Measurements from ENCODE around the gene VTCN1. TPM values are rescaled to one million over a fixed set of nuclear protein-coding genes. Genes with fewer than 3 reads are reported as not detected.

Gene VTCN1
- total RNA-seq, 1 experiment from 2014 or later: 0.17 TPM

GRCh38 chr1:117174851-117175250, 35.9 kb downstream of the VTCN1 start:
- Histone ChIP-seq H3K4me3 (replicated peaks in 1 of 2; ENCODE audit: low read depth in 1 of 2, low read length in 2 of 2) (no peak overlapping the region), H3K27me3 (ENCODE audit: insufficient read depth, low read length) (no peaks in the 10 kb centered on the region), H3K79me2 (ENCODE audit: insufficient read depth, low read length) (no peaks in the 10 kb centered on the region), H3K9ac (ENCODE audit: low read length) (no peak overlapping the region), H3K4me2 (ENCODE audit: low read length) (no peak overlapping the region), H3K4me1 (ENCODE audit: control insufficient read depth in 1 of 2, insufficient read depth in 2 of 2, low read length in 2 of 2) (no peaks in the 10 kb centered on the region), H4K20me1 (ENCODE audit: insufficient read depth) (no peaks in the 10 kb centered on the region), H3K9me2 (ENCODE audit: insufficient read depth) (no peaks in the 10 kb centered on the region), H2AFZ (ENCODE audit: low read depth, low read length, poor library complexity, severe bottlenecking) (no peak overlapping the region), H3K9me3 (ENCODE audit: control insufficient read depth in 1 of 2, insufficient read depth in 1 of 2, low read depth in 1 of 2, low read length in 2 of 2) (no peaks in the 10 kb centered on the region), H3K36me3 (ENCODE audit: control insufficient read depth in 1 of 2, insufficient read depth in 2 of 2, low read length in 2 of 2) (no peaks in the 10 kb centered on the region), H3K27ac (ENCODE audit: low read depth, low read length) (no peak overlapping the region)
- RAD21 ChIA-PET (ENCODE audit: low non-redundant PET in 1 of 2, low total read pairs in 2 of 2, uncharacterized antibody in 2 of 2, unreplicated experiment in 2 of 2): no interaction called here
- CTCF ChIA-PET: no interaction called here
- POLR2A ChIA-PET: no interaction called here
- TF ChIP-seq POLR2AphosphoS5 (IDR thresholded peaks at IDR 0.05; ENCODE audit: low read depth, low read length) (no peak), ZBTB33 (IDR thresholded peaks at IDR 0.05; ENCODE audit: extremely low read depth, insufficient replicate concordance, low read length) (no peak), REST (IDR thresholded peaks at IDR 0.05; ENCODE audit: low read depth) (no peak), MAX (IDR thresholded peaks at IDR 0.05) (no peak), EGR1 (IDR thresholded peaks at IDR 0.05; ENCODE audit: low read depth) (no peak), SP1 (IDR thresholded peaks at IDR 0.05; ENCODE audit: low read depth) (no peak), POLR2A (IDR thresholded peaks at IDR 0.05; ENCODE audit: borderline replicate concordance, extremely low read depth, insufficient read depth, insufficient read length) (no peak), ATF3 (IDR thresholded peaks at IDR 0.05) (no peak), SRF (IDR thresholded peaks at IDR 0.05; ENCODE audit: low read depth) (no peak), YY1 (IDR thresholded peaks at IDR 0.05; ENCODE audit: extremely low read depth, insufficient replicate concordance, low read depth, low read length) (no peak), RAD21 (IDR thresholded peaks at IDR 0.05; ENCODE audit: low read depth) (no peak), EZH2 (IDR thresholded peaks at IDR 0.05) (no peak), JUND (IDR thresholded peaks at IDR 0.05) (no peak), TCF7L2 (IDR thresholded peaks at IDR 0.05; ENCODE audit: borderline replicate concordance, extremely low read depth, insufficient read depth, insufficient read length) (no peak)
- ATAC-seq: no peak
- BruUV-seq (replicated peaks): no TSS peak
- intact Hi-C loops (cut with micrococcal nuclease): no loop called here
- DNase-seq (ENCODE audit: low read depth, low spot score): no peak
